Hepatocyte (in vitro differentiated cells): ENCODE data around the gene PIGQ. TPM values are rescaled to one million over a fixed set of nuclear protein-coding genes. Genes with fewer than 3 reads are reported as not detected.
A peak's percentile ranks its signal among the peaks of the same experiment; 100 is the strongest.

Experiments used
- DNase-seq: peaks from one replicate; pipeline ENCODE4 v3.0.0-alpha.2; 2016; ENCODE audit warnings: low spot score
- H2AFZ ChIP-seq: fragments of 200-600 bp; sonication (generic); 2 replicates; pipeline ENCODE4 v1.6.0; 2016; ENCODE audit warnings: antibody characterized with exemption, mild to moderate bottlenecking
- H3K27ac ChIP-seq: fragments of 200-600 bp; sonication (generic); 2 replicates; pipeline ENCODE4 v1.5.1; 2016; ENCODE audit warnings: mild to moderate bottlenecking
- H3K27me3 ChIP-seq: fragments of 200-600 bp; sonication (generic); 2 replicates; pipeline ENCODE4 v1.6.1; 2016
- H3K36me3 ChIP-seq: fragments of 200-600 bp; sonication (generic); replicated peaks from 2 replicates; pipeline ENCODE4 v1.5.1; 2016; ENCODE audit warnings: low read depth; ENCODE audit not compliant: insufficient read depth
- H3K4me1 ChIP-seq: fragments of 200-600 bp; sonication (generic); 2 replicates; pipeline ENCODE4 v1.5.1; 2016; ENCODE audit warnings: mild to moderate bottlenecking, moderate library complexity; ENCODE audit not compliant: insufficient read depth
- H3K4me2 ChIP-seq: fragments of 200-600 bp; sonication (generic); 2 replicates; pipeline ENCODE4 v1.6.0; 2016
- H3K4me3 ChIP-seq: fragments of 200-600 bp; sonication (generic); 2 replicates; pipeline ENCODE4 v1.5.1; 2016; ENCODE audit warnings: mild to moderate bottlenecking
- H3K79me2 ChIP-seq: fragments of 200-600 bp; sonication (generic); 2 replicates; pipeline ENCODE4 v1.6.0; 2017; ENCODE audit warnings: mild to moderate bottlenecking
- H3K9me2 ChIP-seq: fragments of 200-600 bp; sonication (generic); replicated peaks from 2 replicates; pipeline ENCODE4 v1.6.0; 2017; ENCODE audit warnings: mild to moderate bottlenecking; ENCODE audit not compliant: insufficient read depth
- H3K9me3 ChIP-seq: fragments of 200-600 bp; sonication (generic); 2 replicates; pipeline ENCODE4 v1.5.1; 2016; ENCODE audit warnings: low read depth, mild to moderate bottlenecking
- H4K20me1 ChIP-seq: fragments of 200-600 bp; sonication (generic); 2 replicates; pipeline ENCODE4 v1.6.0; 2016; ENCODE audit warnings: mild to moderate bottlenecking; ENCODE audit not compliant: insufficient read depth, poor library complexity, severe bottlenecking
- CTCF ChIP-seq: fragments of 200-600 bp; sonication (generic); IDR thresholded peaks from 2 replicates; pipeline ENCODE4 v1.5.1; 2016; ENCODE audit warnings: antibody characterized with exemption, mild to moderate bottlenecking; ENCODE audit not compliant: poor library complexity
- EZH2 ChIP-seq: fragments of 200-600 bp; sonication (generic); IDR thresholded peaks from 2 replicates; pipeline ENCODE4 v1.6.1; 2016; ENCODE audit warnings: antibody characterized with exemption, mild to moderate bottlenecking, borderline replicate concordance
- EZH2phosphoT487 ChIP-seq: fragments of 200-600 bp; sonication (generic); IDR thresholded peaks from one replicate; pipeline ENCODE4 v1.6.1; 2018; ENCODE audit warnings: antibody characterized with exemption, mild to moderate bottlenecking, low read depth, moderate library complexity; ENCODE audit not compliant: unreplicated experiment, severe bottlenecking
- WGBS: methylation state at CpG from one replicate; pipeline ENCODE4 v1.1.6; 2016; ENCODE audit warnings: low lambda C conversion rate; ENCODE audit errors: missing lambda C conversion rate; 5-methylcytosine and 5-hydroxymethylcytosine counted together
- microRNA-seq: library from miRNA; unstranded; fragments of <30 nt; microRNA quantifications from one replicate; pipeline ENCODE4, GENCODE V29; 2017
- polyA plus RNA-seq: library from polyadenylated mRNA; unstranded; fragments of >200 nt; fragmentation: Nextera tagmentation; extraction: Ambion mirVana; gene quantifications from 2 replicates; pipeline ENCODE4 v1.2.1, GENCODE V29; 2016
- small RNA-seq: library from RNA; depleted of rRNA; stranded (forward); fragments of <200 nt; gene quantifications from one replicate; pipeline ENCODE3, GENCODE V24; 2014
- total RNA-seq: library from RNA; depleted of rRNA; stranded (reverse); fragments of >200 nt; gene quantifications from 2 replicates; pipeline ENCODE4 v1.2.3, GENCODE V29; 2014

Gene PIGQ
- total and polyA plus RNA-seq, 2 experiments from 2014 or later = 30.0 to 58.6 TPM

GRCh38 chr16:633336-634050 is 63.7 kb downstream of the PIGQ start:
- no peaks in the 10 kb centered on the region for H3K36me3 ChIP-seq
- TF ChIP-seq EZH2phosphoT487 (no peak), CTCF (no peak), EZH2 (no peak)
- peaks cover 12% of the 10 kb centered on the region for H3K79me2 ChIP-seq
- 98% methylated on average over 55 of the region's 74 CpGs for WGBS
- no peak overlapping the region for H3K4me3 ChIP-seq
- no peak for DNase-seq
- no peak overlapping the region for H3K4me2 ChIP-seq
- H2AFZ ChIP-seq = no peak overlapping the region
- H3K27ac ChIP-seq = no peak overlapping the region
- no peaks in the 10 kb centered on the region for H3K27me3 ChIP-seq
- no peaks in the 10 kb centered on the region for H4K20me1 ChIP-seq
- H3K4me1 ChIP-seq = peaks cover 32% of the 10 kb centered on the region
- H3K9me2 ChIP-seq = no peaks in the 10 kb centered on the region
- no peaks in the 10 kb centered on the region for H3K9me3 ChIP-seq

Small RNAs within 50 kb of the gene (microRNA-seq; reads per million reads assigned to microRNA genes)
- gene MIR3176 = 2.7 reads per million
- gene MIR5587 = 2.7 reads per million

Small RNAs within 50 kb of the gene (small RNA-seq; reads per million reads assigned to genes)
- gene MIR3176 (0.40 reads per million, percentile 26 among the genes with 10 or more reads in this experiment), gene MIR5587 (0.28 reads per million), gene Z98883.1 (not detected)

Other genes starting within 250 kb of the PIGQ start
- gene AXIN1, start 217.2 kb upstream of the PIGQ start, total RNA-seq = 22.5 and 27.2 TPM in 2 replicates
- gene AXIN1, start 217.2 kb upstream of the PIGQ start, polyA plus RNA-seq = 16.1 and 22.5 TPM in 2 replicates
- 80.0 and 88.1 TPM in 2 replicates for gene MRPL28, start 199.4 kb upstream of the PIGQ start, total RNA-seq
- gene MRPL28, start 199.4 kb upstream of the PIGQ start, polyA plus RNA-seq = 126 and 144 TPM in 2 replicates
- gene PGAP6, start 188.0 kb upstream of the PIGQ start, total RNA-seq = 130 and 133 TPM in 2 replicates
- gene PGAP6, start 188.0 kb upstream of the PIGQ start, polyA plus RNA-seq = 205 and 229 TPM in 2 replicates
- 168 and 227 TPM in 2 replicates for gene NME4, start 172.8 kb upstream of the PIGQ start, total RNA-seq
- 543 and 611 TPM in 2 replicates for gene NME4, start 172.8 kb upstream of the PIGQ start, polyA plus RNA-seq
- gene DECR2, start 168.1 kb upstream of the PIGQ start, total RNA-seq = 29.4 and 54.5 TPM in 2 replicates
- gene DECR2, start 168.1 kb upstream of the PIGQ start, polyA plus RNA-seq = 80.5 and 107 TPM in 2 replicates
- 39.9 and 47.3 TPM in 2 replicates for gene RAB11FIP3, start 144.3 kb upstream of the PIGQ start, total RNA-seq
- 72.8 and 81.0 TPM in 2 replicates for gene RAB11FIP3, start 144.3 kb upstream of the PIGQ start, polyA plus RNA-seq
- 41.7 and 51.0 TPM in 2 replicates for gene CAPN15, start 42.3 kb upstream of the PIGQ start, total RNA-seq
- gene CAPN15, start 42.3 kb upstream of the PIGQ start, polyA plus RNA-seq = 42.7 and 47.9 TPM in 2 replicates
- gene PRR35, start 9.6 kb upstream of the PIGQ start, total RNA-seq = not detected in 2 replicates
- not detected in 2 replicates for gene PRR35, start 9.6 kb upstream of the PIGQ start, polyA plus RNA-seq
- gene NHLRC4, start 3.0 kb upstream of the PIGQ start, total RNA-seq = 1.0 and 1.2 TPM in 2 replicates
- 0.25 and 1.7 TPM in 2 replicates for gene NHLRC4, start 3.0 kb upstream of the PIGQ start, polyA plus RNA-seq
- gene RAB40C, start 20.1 kb downstream of the PIGQ start, total RNA-seq = 28.4 and 30.2 TPM in 2 replicates
- 30.8 and 32.7 TPM in 2 replicates for gene RAB40C, start 20.1 kb downstream of the PIGQ start, polyA plus RNA-seq
- gene WFIKKN1, start 61.0 kb downstream of the PIGQ start, total RNA-seq = 0.24 and 0.43 TPM in 2 replicates
- gene WFIKKN1, start 61.0 kb downstream of the PIGQ start, polyA plus RNA-seq = 0.88 and 2.1 TPM in 2 replicates
- gene METTL26, start 66.3 kb downstream of the PIGQ start, total RNA-seq = 75.4 and 77.9 TPM in 2 replicates
- 151 and 155 TPM in 2 replicates for gene METTL26, start 66.3 kb downstream of the PIGQ start, polyA plus RNA-seq
- 43.0 and 61.4 TPM in 2 replicates for gene MCRIP2, start 71.9 kb downstream of the PIGQ start, total RNA-seq
- gene MCRIP2, start 71.9 kb downstream of the PIGQ start, polyA plus RNA-seq = 95.2 and 100 TPM in 2 replicates
- gene WDR90, start 79.4 kb downstream of the PIGQ start, total RNA-seq = 6.4 and 14.4 TPM in 2 replicates
- gene WDR90, start 79.4 kb downstream of the PIGQ start, polyA plus RNA-seq = 25.1 and 30.3 TPM in 2 replicates
- 41.8 and 63.2 TPM in 2 replicates for gene RHOT2, start 98.2 kb downstream of the PIGQ start, total RNA-seq
- gene RHOT2, start 98.2 kb downstream of the PIGQ start, polyA plus RNA-seq = 158 and 201 TPM in 2 replicates
- gene RHBDL1, start 105.7 kb downstream of the PIGQ start, total RNA-seq = 2.3 and 3.4 TPM in 2 replicates
- gene RHBDL1, start 105.7 kb downstream of the PIGQ start, polyA plus RNA-seq = 4.2 and 8.1 TPM in 2 replicates
- 116 TPM in 2 replicates for gene STUB1, start 110.4 kb downstream of the PIGQ start, total RNA-seq
- 231 and 249 TPM in 2 replicates for gene STUB1, start 110.4 kb downstream of the PIGQ start, polyA plus RNA-seq
- gene JMJD8, start 114.4 kb downstream of the PIGQ start, total RNA-seq = 44.3 and 47.8 TPM in 2 replicates
- gene JMJD8, start 114.4 kb downstream of the PIGQ start, polyA plus RNA-seq = 83.4 and 84.3 TPM in 2 replicates
- gene WDR24, start 120.4 kb downstream of the PIGQ start, total RNA-seq = 6.7 and 15.1 TPM in 2 replicates
- gene WDR24, start 120.4 kb downstream of the PIGQ start, polyA plus RNA-seq = 22.2 and 24.0 TPM in 2 replicates
- gene FBXL16, start 135.8 kb downstream of the PIGQ start, total RNA-seq = 0.07 and 0.28 TPM in 2 replicates
- gene FBXL16, start 135.8 kb downstream of the PIGQ start, polyA plus RNA-seq = 0.28 and 0.38 TPM in 2 replicates
- gene METRN, start 145.2 kb downstream of the PIGQ start, total RNA-seq = 8.3 and 22.7 TPM in 2 replicates
- gene METRN, start 145.2 kb downstream of the PIGQ start, polyA plus RNA-seq = 68.1 and 80.4 TPM in 2 replicates
- gene ANTKMT, start 151.2 kb downstream of the PIGQ start, total RNA-seq = 32.0 and 38.8 TPM in 2 replicates
- 81.0 and 81.8 TPM in 2 replicates for gene ANTKMT, start 151.2 kb downstream of the PIGQ start, polyA plus RNA-seq
- gene CCDC78, start 156.5 kb downstream of the PIGQ start, total RNA-seq = 2.2 and 3.4 TPM in 2 replicates
- gene CCDC78, start 156.5 kb downstream of the PIGQ start, polyA plus RNA-seq = 5.8 and 6.8 TPM in 2 replicates
- 14.5 and 15.5 TPM in 2 replicates for gene HAGHL, start 157.1 kb downstream of the PIGQ start, total RNA-seq
- 31.5 and 32.3 TPM in 2 replicates for gene HAGHL, start 157.1 kb downstream of the PIGQ start, polyA plus RNA-seq
- gene CIAO3, start 171.0 kb downstream of the PIGQ start, total RNA-seq = 28.5 and 39.0 TPM in 2 replicates
- gene CIAO3, start 171.0 kb downstream of the PIGQ start, polyA plus RNA-seq = 42.8 and 61.8 TPM in 2 replicates
- 2.4 and 2.5 TPM in 2 replicates for gene MSLN, start 190.8 kb downstream of the PIGQ start, total RNA-seq
- gene MSLN, start 190.8 kb downstream of the PIGQ start, polyA plus RNA-seq = 5.6 and 8.0 TPM in 2 replicates
- 25.2 and 27.6 TPM in 2 replicates for gene RPUSD1, start 218.4 kb downstream of the PIGQ start, total RNA-seq
- gene RPUSD1, start 218.4 kb downstream of the PIGQ start, polyA plus RNA-seq = 34.5 and 37.8 TPM in 2 replicates
- gene CHTF18, start 218.7 kb downstream of the PIGQ start, total RNA-seq = 5.1 and 9.7 TPM in 2 replicates
- gene CHTF18, start 218.7 kb downstream of the PIGQ start, polyA plus RNA-seq = 18.1 and 21.6 TPM in 2 replicates
- not detected in 2 replicates for gene GNG13, start 230.8 kb downstream of the PIGQ start, total RNA-seq
- not detected in 2 replicates for gene GNG13, start 230.8 kb downstream of the PIGQ start, polyA plus RNA-seq